HPDE6-E6E7 (cell line): ENCODE data around the gene RFPL4AL1.
"Not testable (repeated sequence)": the region's sequence is repeated elsewhere in the genome, so short reads cannot be mapped to it uniquely, and the experiment has no call there.

ENCODE experiments used
- DNase-seq: peaks from one replicate; pipeline ENCODE4 v3.0.0; 2011; ENCODE audit warnings: missing footprints; ENCODE audit errors: extremely low spot score

The RFPL4AL1 gene

GRCh38 chr19:55768818-55769217 is at the start of gene RFPL4AL1:
Gene RFPL4AL1 (plus strand): TSS chr19:55769118. CDS start chr19:55771805, 2,687 bp downstream.
- not testable (repeated sequence) for DNase-seq

- no peak for DNase-seq
Observed at GRCh38 chr19:55720214-55720746, 48.6 kb upstream of the RFPL4AL1 start.

GRCh38 chr19:55720801-55721200 is 48.1 kb upstream of the RFPL4AL1 start:
- DNase-seq: no peak

- no peak for DNase-seq
Observed at GRCh38 chr19:55723491-55723890, 45.4 kb upstream of the RFPL4AL1 start.

GRCh38 chr19:55730378-55730777 is 38.5 kb upstream of the RFPL4AL1 start:
- not testable (repeated sequence) for DNase-seq

GRCh38 chr19:55738302-55738701 is 30.6 kb upstream of the RFPL4AL1 start, which contains the start of gene NLRP9:
Gene NLRP9 (minus strand): TSS chr19:55738402. CDS start chr19:55738374, 28 bp downstream.
- DNase-seq: no peak

GRCh38 chr19:55750715-55751114 is 18.2 kb upstream of the RFPL4AL1 start:
- no peak for DNase-seq

- no peak for DNase-seq
Observed at GRCh38 chr19:55753401-55753800, 15.5 kb upstream of the RFPL4AL1 start.

GRCh38 chr19:55756808-55757207 is 12.1 kb upstream of the RFPL4AL1 start:
- not testable (repeated sequence) for DNase-seq

GRCh38 chr19:55758797-55759196 is 10.1 kb upstream of the RFPL4AL1 start, which contains the start of gene RFPL4A:
Gene RFPL4A (plus strand): TSS chr19:55759097. CDS start chr19:55761801, 2,704 bp downstream.
- DNase-seq: not testable (repeated sequence)

GRCh38 chr19:55766466-55766865 is 2.5 kb upstream of the RFPL4AL1 start:
- no peak for DNase-seq

- not testable (repeated sequence) for DNase-seq
Observed at GRCh38 chr19:55769632-55770031, 714 bp downstream of the RFPL4AL1 start.

- no peak for DNase-seq
Observed at GRCh38 chr19:55777528-55777927, 8.6 kb downstream of the RFPL4AL1 start.

GRCh38 chr19:55778331-55778730 is 9.4 kb downstream of the RFPL4AL1 start:
- no peak for DNase-seq

- DNase-seq: no peak
Observed at GRCh38 chr19:55781112-55781511, 12.2 kb downstream of the RFPL4AL1 start.

- DNase-seq: no peak
Observed at GRCh38 chr19:55795021-55795420, 26.1 kb downstream of the RFPL4AL1 start.

GRCh38 chr19:55801416-55801815 is 32.5 kb downstream of the RFPL4AL1 start:
- DNase-seq: no peak

GRCh38 chr19:55802281-55802680 is 33.4 kb downstream of the RFPL4AL1 start:
- DNase-seq: no peak

GRCh38 chr19:55809381-55810058 is 40.6 kb downstream of the RFPL4AL1 start:
- no peak for DNase-seq

- no peak for DNase-seq
Observed at GRCh38 chr19:55811340-55811739, 42.4 kb downstream of the RFPL4AL1 start.

GRCh38 chr19:55812449-55812848 is 43.5 kb downstream of the RFPL4AL1 start:
- DNase-seq: no peak

GRCh38 chr19:55813906-55814305 is 45.0 kb downstream of the RFPL4AL1 start:
- no peak for DNase-seq

GRCh38 chr19:55820037-55820436 is 51.1 kb downstream of the RFPL4AL1 start:
- no peak for DNase-seq
